SK-N-MC (cell line): ENCODE results near the gene PACRG.

Experiments
- EZH2 ChIP-seq: fragments of 200-600 bp; sonication (generic); IDR thresholded peaks from one replicate; pipeline ENCODE4 v1.6.1; 2017; ENCODE audit warnings: antibody characterized with exemption
- FOXP2 ChIP-seq: optimal IDR thresholded peaks from 2 replicates; pipeline ENCODE3; 2011; ENCODE audit warnings: mild to moderate bottlenecking, moderate library complexity; ENCODE audit not compliant: insufficient read depth; ENCODE audit errors: extremely low read length, control extremely low read depth
- POLR2AphosphoS5 ChIP-seq: IDR thresholded peaks from 2 replicates; pipeline ENCODE4 v1.6.1; 2012; ENCODE audit warnings: mild to moderate bottlenecking, low read depth, low read length, borderline replicate concordance

- no peak for TF ChIP-seq EZH2
- no peak for TF ChIP-seq POLR2AphosphoS5
- no peak for TF ChIP-seq FOXP2
Observed at GRCh38 chr6:163311830-163312229, 584.1 kb downstream of the PACRG start.
